WI38 (cell line): ENCODE data around the gene GUCD1.

Experiments
- H3K4me3 ChIP-seq: 2 replicates; pipeline ENCODE4 v1.5.1; 2011; ENCODE audit warnings: low read depth, mild to moderate bottlenecking, control low read depth, low read length
- TF ChIP-seq, protein P1 (sequence below): IDR thresholded peaks from 2 replicates; pipeline ENCODE4 v1.5.1; 2012; ENCODE audit warnings: low read depth, mild to moderate bottlenecking, control low read depth, low read length

Gene GUCD1

DNA sequence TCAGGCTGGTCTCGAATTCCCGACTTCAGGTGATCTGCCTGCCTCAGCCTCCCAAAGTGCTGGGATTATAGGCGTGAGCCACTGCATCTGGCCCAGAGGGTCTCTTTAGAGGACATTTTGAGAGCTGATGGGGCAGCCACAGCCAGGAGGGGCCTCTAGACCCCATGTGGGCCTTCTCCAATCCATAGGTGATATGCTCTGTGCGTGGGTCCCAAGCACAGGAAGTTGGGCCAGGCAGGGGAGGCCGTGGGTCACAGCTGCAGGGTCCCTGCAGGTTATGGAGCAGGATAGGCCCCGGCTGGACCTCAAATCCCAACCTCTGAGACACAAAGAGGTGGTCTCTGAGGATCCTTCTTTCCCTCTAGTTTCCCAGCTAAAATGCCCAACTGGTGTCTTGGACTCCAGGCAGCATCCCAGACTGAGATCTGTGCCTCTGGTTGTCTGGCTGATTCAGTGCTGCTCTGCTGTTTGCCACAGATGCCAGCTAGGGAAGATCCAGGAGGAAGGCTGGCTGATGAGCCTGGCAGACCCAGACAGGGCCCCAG is 36.4 kb upstream of the GUCD1 start:
- TF ChIP-seq, protein P1, sequence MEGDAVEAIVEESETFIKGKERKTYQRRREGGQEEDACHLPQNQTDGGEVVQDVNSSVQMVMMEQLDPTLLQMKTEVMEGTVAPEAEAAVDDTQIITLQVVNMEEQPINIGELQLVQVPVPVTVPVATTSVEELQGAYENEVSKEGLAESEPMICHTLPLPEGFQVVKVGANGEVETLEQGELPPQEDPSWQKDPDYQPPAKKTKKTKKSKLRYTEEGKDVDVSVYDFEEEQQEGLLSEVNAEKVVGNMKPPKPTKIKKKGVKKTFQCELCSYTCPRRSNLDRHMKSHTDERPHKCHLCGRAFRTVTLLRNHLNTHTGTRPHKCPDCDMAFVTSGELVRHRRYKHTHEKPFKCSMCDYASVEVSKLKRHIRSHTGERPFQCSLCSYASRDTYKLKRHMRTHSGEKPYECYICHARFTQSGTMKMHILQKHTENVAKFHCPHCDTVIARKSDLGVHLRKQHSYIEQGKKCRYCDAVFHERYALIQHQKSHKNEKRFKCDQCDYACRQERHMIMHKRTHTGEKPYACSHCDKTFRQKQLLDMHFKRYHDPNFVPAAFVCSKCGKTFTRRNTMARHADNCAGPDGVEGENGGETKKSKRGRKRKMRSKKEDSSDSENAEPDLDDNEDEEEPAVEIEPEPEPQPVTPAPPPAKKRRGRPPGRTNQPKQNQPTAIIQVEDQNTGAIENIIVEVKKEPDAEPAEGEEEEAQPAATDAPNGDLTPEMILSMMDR, result no peak
- H3K4me3 ChIP-seq, result no peak overlapping the region

DNA sequence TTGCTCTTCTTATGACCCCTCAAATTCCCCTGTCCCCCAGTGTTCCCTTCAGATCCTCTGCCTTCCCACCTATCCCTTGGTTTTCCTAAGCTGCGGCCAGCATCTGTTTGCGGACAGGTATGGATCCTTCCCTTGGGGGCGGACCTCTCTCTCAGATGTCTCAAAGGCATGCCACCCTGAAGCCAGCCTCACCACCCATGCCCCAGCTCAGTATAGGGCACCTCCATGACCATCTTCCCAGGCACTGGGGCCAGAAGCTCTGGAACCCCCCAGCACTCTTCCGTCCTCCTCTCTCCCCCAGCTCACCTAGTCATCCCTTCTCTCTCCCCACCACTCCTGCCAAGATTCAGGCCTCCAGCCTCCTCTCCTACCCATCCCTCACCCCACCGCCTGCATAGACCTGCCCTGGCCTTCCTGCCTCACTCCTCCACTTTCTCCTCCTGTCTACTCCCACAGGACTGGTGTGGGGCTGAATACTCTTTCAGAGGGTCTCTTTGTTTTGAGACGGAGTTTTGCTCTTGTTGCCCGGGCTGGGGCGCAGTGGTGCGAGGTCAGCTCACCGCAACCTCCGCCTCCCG is 35.7 kb upstream of the GUCD1 start:
- no peak overlapping the region for H3K4me3 ChIP-seq
- TF ChIP-seq, protein P1, result no peak

DNA sequence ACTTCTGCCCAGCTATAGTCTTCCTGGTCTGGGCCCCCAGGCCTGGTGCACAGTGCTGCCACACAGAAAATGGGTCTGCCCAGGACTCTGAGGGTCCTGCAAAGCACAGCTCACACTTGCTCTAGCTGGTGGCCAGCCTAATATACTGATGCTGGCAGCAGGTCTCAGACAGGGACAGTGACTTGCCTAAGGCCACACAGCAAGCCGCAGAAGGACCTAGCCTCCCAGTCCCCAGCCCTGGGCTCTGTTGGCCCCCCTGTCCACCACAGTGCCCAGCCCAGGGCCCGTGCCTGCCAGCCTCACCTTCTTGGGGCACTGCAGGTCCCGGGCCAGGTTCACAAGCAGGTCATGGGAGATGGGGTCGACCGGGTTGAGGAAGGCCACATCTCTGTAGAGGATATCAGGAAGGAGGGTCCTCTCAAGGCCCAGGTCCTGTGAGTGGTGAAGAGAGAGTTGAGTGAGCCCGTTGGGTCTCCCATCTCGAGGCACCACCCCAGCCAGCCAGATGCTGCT is 34.6 kb upstream of the GUCD1 start:
- TF ChIP-seq, protein P1, result no peak
- H3K4me3 ChIP-seq, result no peak overlapping the region

DNA sequence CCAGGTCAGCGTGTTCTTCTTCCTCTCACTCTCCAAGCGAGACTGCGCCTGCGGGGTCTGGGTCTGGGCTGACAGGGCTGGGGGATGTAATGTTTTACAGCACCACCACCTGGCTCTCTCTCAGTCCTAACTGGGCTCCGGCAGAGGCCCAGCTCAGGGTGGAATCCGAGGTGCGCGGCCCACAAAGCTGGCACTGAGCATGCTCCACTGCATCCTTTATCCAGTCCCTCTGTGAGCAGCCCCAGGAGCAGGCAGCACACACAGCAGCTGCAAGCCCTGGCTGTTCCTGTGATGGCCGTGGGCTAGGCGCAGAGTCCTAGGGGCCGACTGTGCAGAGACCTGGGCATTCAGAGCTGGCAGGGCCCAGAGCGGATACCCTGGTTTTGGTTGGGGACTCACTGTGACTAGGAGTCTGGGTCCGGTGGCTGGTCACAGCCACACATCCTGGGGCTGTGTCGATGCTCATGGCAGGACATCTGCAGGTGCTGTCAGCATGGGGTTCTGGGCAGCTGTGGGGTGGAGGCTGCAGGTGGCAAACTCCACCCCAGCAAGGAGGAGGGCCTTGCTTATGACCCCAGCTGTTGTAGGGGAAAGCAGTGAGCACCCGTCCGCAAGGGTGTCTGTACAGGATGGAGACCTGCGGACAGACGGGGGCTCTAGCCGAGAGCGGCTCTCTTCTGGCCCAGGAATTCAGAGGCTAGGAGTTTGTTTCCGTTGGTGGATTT is 34.0 kb upstream of the GUCD1 start:
- no peak overlapping the region for H3K4me3 ChIP-seq
- TF ChIP-seq, protein P1, result no peak

DNA sequence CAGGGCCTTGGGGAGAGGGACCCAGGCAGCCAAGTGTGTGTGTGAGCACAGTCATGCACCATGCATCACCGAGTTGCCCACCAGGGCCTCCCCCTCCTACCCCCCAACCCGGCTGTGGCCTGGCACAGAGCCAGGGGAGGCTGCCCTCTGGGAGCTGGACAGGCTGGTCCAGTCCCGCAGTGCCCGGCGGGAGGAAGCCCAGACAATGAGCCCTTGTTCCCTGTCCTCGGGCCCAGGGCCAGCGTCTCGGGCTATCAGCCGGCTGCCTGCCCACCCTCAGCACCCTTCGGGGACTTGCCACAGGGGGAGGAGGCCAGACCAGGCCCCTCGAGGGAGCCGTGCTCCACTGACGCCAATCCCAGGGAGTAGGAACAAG is 33.4 kb upstream of the GUCD1 start:
- TF ChIP-seq, protein P1, result no peak
- no peak overlapping the region for H3K4me3 ChIP-seq

DNA sequence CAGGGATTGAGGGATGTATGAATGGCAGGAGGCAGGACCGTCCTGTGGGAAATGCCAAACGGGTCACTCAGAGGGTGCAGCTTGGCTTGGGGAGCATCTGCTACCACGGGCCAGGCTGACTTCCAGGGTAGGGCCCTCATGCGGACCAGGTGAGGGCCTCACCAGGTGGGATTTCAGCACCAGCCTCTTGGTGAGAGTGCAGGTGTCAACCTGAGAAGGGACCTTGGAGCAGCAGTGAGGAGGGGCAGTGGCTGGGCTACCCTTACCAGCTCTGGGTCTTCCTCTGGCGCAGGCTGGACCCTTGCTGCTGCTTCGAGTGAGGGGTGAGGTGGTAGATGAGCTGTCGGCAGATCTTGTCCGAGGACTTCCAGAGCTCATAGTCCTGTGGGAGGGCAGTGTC is 33.0 kb upstream of the GUCD1 start:
- TF ChIP-seq, protein P1, result no peak
- H3K4me3 ChIP-seq, result no peak overlapping the region

DNA sequence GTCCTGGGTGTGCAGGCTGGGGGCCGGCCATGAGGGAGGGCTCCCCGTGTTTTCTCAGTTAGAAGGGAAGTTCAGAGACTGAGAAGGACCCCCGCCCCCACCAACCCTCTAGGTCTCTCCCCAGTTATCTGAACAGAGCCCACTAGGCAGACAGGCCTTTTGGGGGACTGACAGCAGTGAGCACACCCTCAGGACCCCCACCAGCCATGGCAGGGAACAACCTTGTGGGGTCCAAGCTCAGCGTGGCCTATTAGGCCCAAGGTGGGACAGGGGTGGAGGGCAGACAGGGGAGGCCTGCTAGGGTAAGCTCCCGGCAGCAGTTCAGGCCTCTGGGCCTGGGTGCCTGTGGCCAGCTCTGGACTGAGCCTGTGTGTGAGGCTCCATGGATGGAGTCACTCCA is 32.3 kb upstream of the GUCD1 start:
- no peak overlapping the region for H3K4me3 ChIP-seq
- TF ChIP-seq, protein P1, result no peak
